Measurements from ENCODE around the gene RDH16.
A peak's percentile ranks its signal among the peaks of the same experiment; 100 is the strongest.
"Not testable (repeated sequence)": the region's sequence is repeated elsewhere in the genome, so short reads cannot be mapped to it uniquely, and the experiment has no call there.

RDH16 gene

DNA sequence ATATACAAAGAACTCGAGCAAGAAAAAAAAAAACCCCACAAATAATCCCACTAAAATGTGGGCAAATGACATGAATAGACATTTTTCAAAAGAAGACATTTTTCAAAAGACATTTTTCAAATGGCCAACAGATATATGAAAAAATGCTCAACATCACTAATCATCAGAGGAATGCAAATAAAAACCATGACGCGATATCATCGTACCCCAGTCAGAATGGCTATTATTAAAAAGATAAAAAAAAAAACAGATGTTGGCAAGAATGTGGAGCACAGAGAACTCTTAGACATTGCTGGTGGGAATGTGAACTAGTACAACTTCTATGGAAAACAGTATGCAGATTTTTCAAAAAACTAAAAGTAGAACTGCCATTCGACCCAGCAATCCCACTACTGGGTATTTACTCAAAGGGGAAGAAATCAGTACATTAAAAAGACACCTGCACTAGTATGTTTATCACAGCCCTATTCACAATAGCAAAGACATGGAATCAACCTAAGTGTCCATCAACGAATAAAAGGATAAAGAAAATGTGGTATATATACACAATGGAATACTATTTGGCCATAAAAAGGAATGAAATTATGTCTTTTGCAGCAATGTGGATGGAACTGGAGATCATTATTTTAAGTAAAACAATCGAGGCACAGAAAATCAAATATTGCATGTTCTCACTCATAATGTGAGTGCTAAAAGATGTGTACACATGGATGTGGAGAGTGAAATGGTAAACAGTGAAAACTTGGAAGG lies 32.6 kb upstream of the RDH16 start:
- no peak overlapping the region for H3K4me3 ChIP-seq (ENCODE audit: low read depth, low read length)
- in situ Hi-C loops (cut with HindIII; ENCODE audit: low sequenced_read_pairs): no loop called here
- no peak for DNase-seq (ENCODE audit: low read depth)
- TF ChIP-seq, protein P1, sequence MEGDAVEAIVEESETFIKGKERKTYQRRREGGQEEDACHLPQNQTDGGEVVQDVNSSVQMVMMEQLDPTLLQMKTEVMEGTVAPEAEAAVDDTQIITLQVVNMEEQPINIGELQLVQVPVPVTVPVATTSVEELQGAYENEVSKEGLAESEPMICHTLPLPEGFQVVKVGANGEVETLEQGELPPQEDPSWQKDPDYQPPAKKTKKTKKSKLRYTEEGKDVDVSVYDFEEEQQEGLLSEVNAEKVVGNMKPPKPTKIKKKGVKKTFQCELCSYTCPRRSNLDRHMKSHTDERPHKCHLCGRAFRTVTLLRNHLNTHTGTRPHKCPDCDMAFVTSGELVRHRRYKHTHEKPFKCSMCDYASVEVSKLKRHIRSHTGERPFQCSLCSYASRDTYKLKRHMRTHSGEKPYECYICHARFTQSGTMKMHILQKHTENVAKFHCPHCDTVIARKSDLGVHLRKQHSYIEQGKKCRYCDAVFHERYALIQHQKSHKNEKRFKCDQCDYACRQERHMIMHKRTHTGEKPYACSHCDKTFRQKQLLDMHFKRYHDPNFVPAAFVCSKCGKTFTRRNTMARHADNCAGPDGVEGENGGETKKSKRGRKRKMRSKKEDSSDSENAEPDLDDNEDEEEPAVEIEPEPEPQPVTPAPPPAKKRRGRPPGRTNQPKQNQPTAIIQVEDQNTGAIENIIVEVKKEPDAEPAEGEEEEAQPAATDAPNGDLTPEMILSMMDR (IDR thresholded peaks at IDR 0.05; ENCODE audit: low read depth, low read length, missing control alignments): no peak

DNA sequence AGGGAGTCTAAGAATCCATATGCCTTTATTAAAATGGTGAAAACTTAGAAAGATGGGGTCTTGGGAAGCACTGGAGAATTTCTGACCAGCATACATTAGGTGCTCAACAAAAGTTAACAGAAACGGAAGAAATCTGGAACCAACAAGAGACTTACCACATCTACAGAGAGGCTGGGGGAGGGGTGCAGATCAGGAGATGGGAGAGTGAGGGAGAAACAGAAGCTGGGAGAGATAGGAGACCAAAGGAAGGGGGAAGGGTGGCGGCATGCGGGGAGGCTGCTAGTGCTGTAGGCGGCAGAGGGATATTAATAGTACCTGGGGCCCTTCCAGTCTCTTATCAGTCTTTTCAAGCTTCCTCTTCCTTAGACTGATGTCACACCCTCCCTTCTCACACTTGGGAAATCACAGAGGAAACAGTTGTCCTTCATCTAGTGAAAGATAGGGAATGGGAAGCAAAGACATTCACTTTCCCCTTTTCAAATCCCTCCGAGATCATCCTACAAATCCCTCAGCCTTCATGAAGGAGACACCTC lies 30.9 kb upstream of the RDH16 start:
- in situ Hi-C loops (cut with HindIII; ENCODE audit: low sequenced_read_pairs): no loop called here
- H3K4me3 ChIP-seq (ENCODE audit: low read depth, low read length): no peak overlapping the region
- no peak for DNase-seq (ENCODE audit: low read depth)
- TF ChIP-seq, protein P1 (IDR thresholded peaks at IDR 0.05; ENCODE audit: low read depth, low read length, missing control alignments): no peak

DNA sequence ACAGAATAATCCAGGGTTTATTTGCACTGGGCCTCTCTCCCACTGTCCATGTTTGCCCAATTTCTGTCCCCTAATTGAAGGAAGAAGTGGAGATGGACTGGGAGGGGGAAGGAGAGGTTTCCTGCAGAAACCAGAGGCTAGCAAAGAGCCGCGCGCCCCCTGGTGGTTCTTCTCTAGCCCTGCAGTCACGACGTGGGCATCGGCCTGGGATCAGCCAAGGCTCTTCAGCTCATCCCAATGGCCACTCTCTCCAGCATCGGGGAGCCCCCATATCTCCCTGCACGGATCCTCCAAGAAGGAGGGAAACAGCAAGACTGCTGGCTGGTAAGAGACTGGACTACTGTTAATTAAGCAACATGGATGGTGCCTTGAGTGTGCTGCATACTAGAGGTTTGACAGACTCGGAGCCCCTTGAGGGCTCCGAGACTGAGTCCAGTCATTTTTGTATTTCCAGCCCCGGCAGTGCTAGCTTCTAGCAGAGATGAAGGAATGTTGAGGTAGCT lies 30.2 kb upstream of the RDH16 start:
- TF ChIP-seq, protein P1 (IDR thresholded peaks at IDR 0.05; ENCODE audit: low read depth, low read length, missing control alignments): peak; percentile 96
- peak; percentile 44 for DNase-seq (ENCODE audit: low read depth)
- H3K4me3 ChIP-seq (ENCODE audit: low read depth, low read length): no peak overlapping the region
- in situ Hi-C loops (cut with HindIII; ENCODE audit: low sequenced_read_pairs): no loop called here

DNA sequence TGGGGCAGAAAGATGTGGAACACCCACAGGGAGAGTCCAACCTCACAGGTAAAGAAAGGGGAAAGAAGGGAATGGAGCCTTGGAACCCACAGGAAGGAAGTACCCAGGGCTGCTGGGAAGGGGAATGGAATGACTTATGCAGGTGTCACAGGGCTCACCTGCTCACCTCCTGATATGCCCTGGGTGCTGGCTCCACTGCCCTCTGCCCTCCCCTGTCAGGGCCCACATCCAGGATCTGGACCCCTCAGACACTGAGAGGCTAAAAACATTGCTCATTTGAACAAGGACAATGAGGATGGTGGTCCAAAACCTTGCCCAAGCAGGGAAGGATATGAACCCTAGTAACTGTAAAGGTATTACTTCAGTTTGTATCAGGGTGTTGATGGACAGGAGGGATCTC lies 29.6 kb upstream of the RDH16 start:
- no peak overlapping the region for H3K4me3 ChIP-seq (ENCODE audit: low read depth, low read length)
- TF ChIP-seq, protein P1 (IDR thresholded peaks at IDR 0.05; ENCODE audit: low read depth, low read length, missing control alignments): no peak
- DNase-seq (ENCODE audit: low read depth): no peak
- in situ Hi-C loops (cut with HindIII; ENCODE audit: low sequenced_read_pairs): no loop called here

DNA sequence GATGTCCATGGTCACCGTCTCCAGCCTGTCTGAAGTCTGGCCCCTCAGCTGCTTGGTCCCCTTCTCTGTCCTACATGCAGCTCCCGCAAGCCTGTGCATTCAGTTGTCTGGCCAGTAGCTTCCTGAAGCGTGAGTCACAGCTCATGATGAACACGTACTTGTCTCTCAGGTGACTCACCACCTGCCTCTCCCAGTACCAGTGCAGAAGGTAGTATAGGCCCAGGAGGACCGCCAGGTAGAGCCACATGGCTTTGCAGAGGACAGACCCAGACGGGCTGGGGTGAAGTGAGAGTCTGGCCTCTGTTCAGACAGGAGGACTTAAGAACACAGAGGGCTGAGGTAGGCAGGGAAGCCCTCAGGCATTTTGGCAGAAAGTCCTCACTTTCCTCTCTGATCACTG lies 28.3 kb upstream of the RDH16 start:
- H3K4me3 ChIP-seq (ENCODE audit: low read depth, low read length); DNase-seq (ENCODE audit: low read depth); in situ Hi-C loops (cut with HindIII; ENCODE audit: low sequenced_read_pairs): not testable (repeated sequence)

DNA sequence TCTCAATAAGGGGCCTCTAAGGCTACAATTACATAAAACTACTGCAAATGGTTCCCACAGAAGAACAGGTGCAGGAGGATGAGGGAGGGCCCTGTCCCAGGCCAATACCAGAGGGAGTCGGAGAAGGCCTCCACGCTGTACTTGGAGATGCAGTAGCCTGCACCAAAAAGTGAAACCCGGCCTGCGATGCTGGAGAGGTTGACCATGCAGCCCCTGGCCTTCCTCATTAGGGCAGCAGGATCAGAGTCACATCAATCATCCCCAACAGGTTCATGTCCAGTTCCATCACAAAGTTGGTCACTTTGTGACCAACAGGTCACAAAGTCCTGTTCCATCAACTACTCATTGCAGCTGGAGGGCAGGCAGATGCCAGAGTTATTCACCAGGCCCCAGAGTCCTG lies 26.0 kb upstream of the RDH16 start:
- DNase-seq (ENCODE audit: low read depth): no peak
- no peak overlapping the region for H3K4me3 ChIP-seq (ENCODE audit: low read depth, low read length)
- in situ Hi-C loops (cut with HindIII; ENCODE audit: low sequenced_read_pairs): no loop called here
- TF ChIP-seq, protein P1 (IDR thresholded peaks at IDR 0.05; ENCODE audit: low read depth, low read length, missing control alignments): no peak

DNA sequence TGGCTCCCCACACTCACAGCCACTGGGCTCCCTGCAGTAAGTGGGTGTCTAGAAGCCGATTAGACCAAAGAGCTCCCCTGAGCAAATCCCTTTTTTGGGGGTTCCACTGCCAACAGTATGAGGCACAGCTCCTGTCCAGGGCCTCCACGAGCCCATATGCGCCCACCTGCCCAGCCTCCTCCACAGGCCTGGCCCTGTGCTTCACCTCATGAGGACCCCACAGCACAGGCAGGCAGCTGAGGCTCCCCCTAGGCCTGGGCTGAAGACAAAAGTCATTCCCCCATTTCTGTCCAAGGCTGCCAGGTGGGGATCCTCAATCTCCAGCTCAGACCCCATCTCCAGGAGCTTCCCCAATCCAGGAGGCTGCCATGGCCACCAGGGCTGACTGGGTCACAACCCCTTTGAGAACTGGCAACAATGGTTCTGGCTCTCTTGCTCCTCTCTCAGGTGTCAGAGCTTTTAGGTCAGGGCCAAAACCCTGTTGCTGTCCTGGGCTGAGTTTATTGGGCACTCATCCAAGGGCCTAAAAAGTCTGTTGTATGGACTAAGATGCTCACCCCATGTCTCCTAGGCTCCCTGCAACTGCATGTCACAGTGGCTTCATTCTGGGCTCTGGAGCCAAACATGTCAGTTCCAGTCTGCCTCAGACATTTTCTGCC lies 25.3 kb upstream of the RDH16 start:
- in situ Hi-C loops (cut with HindIII; ENCODE audit: low sequenced_read_pairs); H3K4me3 ChIP-seq (ENCODE audit: low read depth, low read length); DNase-seq (ENCODE audit: low read depth): not testable (repeated sequence)
